ENCODE results near the gene ADRB2.

Gene ADRB2

GRCh38 chr5:148831590-148832565 is 5.5 kb downstream of the ADRB2 start:
- no peak for DNase-seq (ENCODE audit: low read depth)

- DNase-seq (ENCODE audit: low read depth) = no peak
Observed at GRCh38 chr5:148833122-148833521, 6.7 kb downstream of the ADRB2 start.

GRCh38 chr5:148833925-148834324 is 7.5 kb downstream of the ADRB2 start:
- DNase-seq (ENCODE audit: low read depth) = no peak

GRCh38 chr5:148834689-148835088 is 8.3 kb downstream of the ADRB2 start:
- no peak for DNase-seq (ENCODE audit: low read depth)

- DNase-seq (ENCODE audit: low read depth) = no peak
Observed at GRCh38 chr5:148836272-148837250, 10.2 kb downstream of the ADRB2 start.

- DNase-seq (ENCODE audit: low read depth) = no peak
Observed at GRCh38 chr5:148837383-148837782, 11.0 kb downstream of the ADRB2 start.

- no peak for DNase-seq (ENCODE audit: low read depth)
Observed at GRCh38 chr5:148838357-148838756, 11.9 kb downstream of the ADRB2 start.

GRCh38 chr5:148839960-148840359 is 13.5 kb downstream of the ADRB2 start:
- DNase-seq (ENCODE audit: low read depth) = no peak

- DNase-seq (ENCODE audit: low read depth) = no peak
Observed at GRCh38 chr5:148840531-148840930, 14.1 kb downstream of the ADRB2 start.

GRCh38 chr5:148841519-148841918 is 15.1 kb downstream of the ADRB2 start:
- DNase-seq (ENCODE audit: low read depth) = no peak

GRCh38 chr5:148842161-148842560 is 15.8 kb downstream of the ADRB2 start:
- no peak for DNase-seq (ENCODE audit: low read depth)

- no peak for DNase-seq (ENCODE audit: low read depth)
Observed at GRCh38 chr5:148843510-148844318, 17.3 kb downstream of the ADRB2 start.

GRCh38 chr5:148844433-148845280 is 18.2 kb downstream of the ADRB2 start:
- no peak for DNase-seq (ENCODE audit: low read depth)

GRCh38 chr5:148846930-148847329 is 20.5 kb downstream of the ADRB2 start:
- no peak for DNase-seq (ENCODE audit: low read depth)

- DNase-seq (ENCODE audit: low read depth) = no peak
Observed at GRCh38 chr5:148847456-148847855, 21.0 kb downstream of the ADRB2 start.

GRCh38 chr5:148848393-148849031 is 22.1 kb downstream of the ADRB2 start:
- DNase-seq (ENCODE audit: low read depth) = no peak

- DNase-seq (ENCODE audit: low read depth) = no peak
Observed at GRCh38 chr5:148849461-148849860, 23.1 kb downstream of the ADRB2 start.

- DNase-seq (ENCODE audit: low read depth) = no peak
Observed at GRCh38 chr5:148850836-148851235, 24.4 kb downstream of the ADRB2 start.

GRCh38 chr5:148853868-148854267 is 27.5 kb downstream of the ADRB2 start:
- no peak for DNase-seq (ENCODE audit: low read depth)

All from HS-5 (cell line).